Activated naive CD8-positive, alpha-beta T cell (primary cell): ENCODE data around the gene AATK.

Experiments
- H3K27ac Mint-ChIP-seq: one replicate; pipeline ENCODE4 v1.8.0; 2021; ENCODE audit warnings: mixed read lengths
- H3K27me3 Mint-ChIP-seq: one replicate; pipeline ENCODE4 v1.8.0; 2021; ENCODE audit warnings: mixed read lengths
- H3K36me3 Mint-ChIP-seq: one replicate; pipeline ENCODE4 v1.8.0; 2021; ENCODE audit warnings: mixed read lengths
- H3K4me1 Mint-ChIP-seq: one replicate; pipeline ENCODE4 v1.8.0; 2021; ENCODE audit warnings: low read depth, mixed read lengths
- H3K4me3 Mint-ChIP-seq: one replicate; pipeline ENCODE4 v1.8.0; 2021; ENCODE audit warnings: mild to moderate bottlenecking, mixed read lengths
- H3K9me3 Mint-ChIP-seq: one replicate; pipeline ENCODE4 v1.8.0; 2021; ENCODE audit warnings: low read depth, mixed read lengths

Gene AATK, protein sequence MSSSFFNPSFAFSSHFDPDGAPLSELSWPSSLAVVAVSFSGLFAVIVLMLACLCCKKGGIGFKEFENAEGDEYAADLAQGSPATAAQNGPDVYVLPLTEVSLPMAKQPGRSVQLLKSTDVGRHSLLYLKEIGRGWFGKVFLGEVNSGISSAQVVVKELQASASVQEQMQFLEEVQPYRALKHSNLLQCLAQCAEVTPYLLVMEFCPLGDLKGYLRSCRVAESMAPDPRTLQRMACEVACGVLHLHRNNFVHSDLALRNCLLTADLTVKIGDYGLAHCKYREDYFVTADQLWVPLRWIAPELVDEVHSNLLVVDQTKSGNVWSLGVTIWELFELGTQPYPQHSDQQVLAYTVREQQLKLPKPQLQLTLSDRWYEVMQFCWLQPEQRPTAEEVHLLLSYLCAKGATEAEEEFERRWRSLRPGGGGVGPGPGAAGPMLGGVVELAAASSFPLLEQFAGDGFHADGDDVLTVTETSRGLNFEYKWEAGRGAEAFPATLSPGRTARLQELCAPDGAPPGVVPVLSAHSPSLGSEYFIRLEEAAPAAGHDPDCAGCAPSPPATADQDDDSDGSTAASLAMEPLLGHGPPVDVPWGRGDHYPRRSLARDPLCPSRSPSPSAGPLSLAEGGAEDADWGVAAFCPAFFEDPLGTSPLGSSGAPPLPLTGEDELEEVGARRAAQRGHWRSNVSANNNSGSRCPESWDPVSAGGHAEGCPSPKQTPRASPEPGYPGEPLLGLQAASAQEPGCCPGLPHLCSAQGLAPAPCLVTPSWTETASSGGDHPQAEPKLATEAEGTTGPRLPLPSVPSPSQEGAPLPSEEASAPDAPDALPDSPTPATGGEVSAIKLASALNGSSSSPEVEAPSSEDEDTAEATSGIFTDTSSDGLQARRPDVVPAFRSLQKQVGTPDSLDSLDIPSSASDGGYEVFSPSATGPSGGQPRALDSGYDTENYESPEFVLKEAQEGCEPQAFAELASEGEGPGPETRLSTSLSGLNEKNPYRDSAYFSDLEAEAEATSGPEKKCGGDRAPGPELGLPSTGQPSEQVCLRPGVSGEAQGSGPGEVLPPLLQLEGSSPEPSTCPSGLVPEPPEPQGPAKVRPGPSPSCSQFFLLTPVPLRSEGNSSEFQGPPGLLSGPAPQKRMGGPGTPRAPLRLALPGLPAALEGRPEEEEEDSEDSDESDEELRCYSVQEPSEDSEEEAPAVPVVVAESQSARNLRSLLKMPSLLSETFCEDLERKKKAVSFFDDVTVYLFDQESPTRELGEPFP (N-terminal part only)

DNA sequence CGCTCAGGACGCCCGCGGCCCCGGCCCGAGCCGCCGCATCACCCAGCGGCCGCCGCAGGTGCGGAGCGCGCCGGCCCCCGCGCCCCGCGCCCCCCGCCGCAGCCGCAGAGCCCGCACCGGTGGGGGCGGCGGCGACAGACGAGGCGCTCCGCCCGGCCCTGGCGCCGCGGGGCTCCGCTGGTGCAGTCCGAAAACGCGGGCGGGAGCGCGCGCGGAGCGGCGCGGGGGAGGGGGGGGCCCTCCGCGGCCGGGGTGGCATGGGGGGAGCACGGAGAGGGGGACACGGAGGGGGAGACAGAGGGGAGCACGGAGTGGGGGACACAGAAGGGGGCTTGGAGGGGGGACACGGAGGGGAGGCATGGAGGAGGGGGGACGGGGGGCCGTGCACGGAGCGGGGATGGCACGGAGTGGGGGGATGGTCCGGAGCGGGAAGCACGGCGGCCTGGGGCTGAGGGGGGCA is at the start of gene AATK:
Gene AATK, minus strand, starts transcription at position 189 of the 460 bp plus-strand sequence. CDS start 229 bp downstream, outside the sequence.
- Mint-ChIP-seq H3K27ac (no peak within 1 kb of the TSS), H3K4me3 (no peak within 1 kb of the TSS), H3K9me3 (no peaks in the 10 kb centered on the region), H3K36me3 (no peaks in the 10 kb centered on the region), H3K27me3 (peaks cover 3% of the 10 kb centered on the region), H3K4me1 (peaks cover 3% of the 10 kb centered on the region)

DNA sequence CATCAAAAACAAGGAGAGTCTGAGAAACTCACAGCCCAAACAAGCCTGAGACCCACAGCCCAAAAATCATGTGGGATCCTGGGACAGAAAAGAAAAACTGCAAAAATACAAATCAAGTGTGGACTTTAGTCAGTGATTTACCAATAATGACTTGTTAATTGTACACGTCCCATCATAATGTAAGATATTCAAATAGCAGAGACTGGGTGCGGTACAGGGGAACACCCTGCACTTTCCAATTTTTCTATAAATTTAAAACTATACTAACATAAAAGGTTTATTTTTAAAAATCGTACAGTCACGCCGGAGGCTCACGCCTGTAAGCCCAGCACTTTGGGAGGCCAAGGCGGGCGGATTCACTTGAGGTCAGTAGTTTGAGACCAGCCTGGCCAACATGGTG is 48.0 kb upstream of the AATK start:
- H3K4me1 Mint-ChIP-seq: no peaks in the 10 kb centered on the region

DNA sequence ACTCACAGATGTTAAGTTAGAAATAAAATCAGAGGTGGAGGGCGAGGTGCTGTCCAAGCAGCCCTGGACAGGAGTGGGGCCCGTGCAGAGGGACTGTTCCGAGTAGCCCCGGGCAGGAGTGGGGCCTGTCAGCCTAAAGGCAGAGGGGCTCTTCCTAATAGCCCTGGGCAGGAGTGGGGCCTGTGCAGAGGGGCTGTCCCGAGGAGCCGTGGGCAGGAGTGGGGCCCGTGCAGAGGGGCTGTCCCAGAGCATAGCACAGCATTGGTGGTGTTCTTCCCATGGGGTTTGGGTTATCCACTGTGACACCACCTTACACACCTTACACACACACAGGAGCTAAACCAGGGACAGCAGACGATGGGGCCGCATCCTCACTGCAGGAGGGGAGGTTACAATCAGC is 46.3 kb upstream of the AATK start:
- H3K36me3 Mint-ChIP-seq: no peaks in the 10 kb centered on the region
- H3K27me3 Mint-ChIP-seq: no peaks in the 10 kb centered on the region
- H3K27ac Mint-ChIP-seq: no peak overlapping the region
- H3K4me1 Mint-ChIP-seq: no peaks in the 10 kb centered on the region
- H3K4me3 Mint-ChIP-seq: no peak overlapping the region
- H3K9me3 Mint-ChIP-seq: no peaks in the 10 kb centered on the region

More for the DNA sequence above, 48.0 kb upstream of the AATK start:
- no peak overlapping the region for H3K27ac Mint-ChIP-seq
- no peaks in the 10 kb centered on the region for H3K9me3 Mint-ChIP-seq
- no peaks in the 10 kb centered on the region for H3K27me3 Mint-ChIP-seq
- no peaks in the 10 kb centered on the region for H3K36me3 Mint-ChIP-seq
- H3K4me3 Mint-ChIP-seq: no peak overlapping the region

DNA sequence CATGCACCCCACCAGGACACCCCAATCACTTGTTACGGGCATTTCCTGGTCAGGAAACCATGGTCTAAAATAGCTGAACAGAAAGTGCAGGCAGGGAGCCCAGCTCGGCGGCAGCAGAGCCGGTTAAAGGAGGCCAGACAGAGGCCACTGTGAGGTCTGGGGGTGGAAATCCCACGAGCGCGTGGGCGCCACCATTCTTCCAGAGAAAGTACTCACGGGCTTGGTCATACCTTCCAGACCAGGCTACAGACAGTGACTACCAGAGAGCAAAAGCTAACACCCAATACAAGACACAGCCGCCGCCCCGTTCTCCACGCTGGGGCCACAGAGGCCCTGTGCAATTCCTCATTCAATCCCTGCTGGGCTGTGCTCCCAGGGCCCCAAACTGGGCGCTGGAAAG is 44.8 kb upstream of the AATK start:
- Mint-ChIP-seq H3K4me3 (no peak overlapping the region), H3K4me1 (no peaks in the 10 kb centered on the region), H3K27me3 (no peaks in the 10 kb centered on the region), H3K36me3 (no peaks in the 10 kb centered on the region), H3K9me3 (no peaks in the 10 kb centered on the region), H3K27ac (no peak overlapping the region)

DNA sequence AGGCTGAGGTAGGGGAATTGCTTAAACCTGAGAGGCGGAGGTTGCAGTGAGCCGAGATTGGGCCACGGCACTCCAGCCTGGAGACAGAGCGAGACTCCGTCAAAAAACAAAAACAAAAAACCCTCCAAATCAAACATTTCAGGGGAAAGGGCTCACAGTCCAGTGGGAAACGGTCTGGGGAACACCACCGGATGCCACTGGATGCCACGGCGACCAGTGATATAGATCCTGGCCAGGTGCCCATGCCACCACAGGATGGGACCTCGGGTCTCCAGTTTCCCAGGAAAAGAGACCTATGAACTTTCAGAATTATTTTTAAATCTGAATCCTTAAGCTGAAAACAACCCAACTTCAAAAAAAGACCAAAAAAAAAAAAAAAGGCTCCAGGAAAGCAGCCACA is 44.4 kb upstream of the AATK start:
- no peaks in the 10 kb centered on the region for H3K4me1 Mint-ChIP-seq
- H3K27ac Mint-ChIP-seq: no peak overlapping the region

DNA sequence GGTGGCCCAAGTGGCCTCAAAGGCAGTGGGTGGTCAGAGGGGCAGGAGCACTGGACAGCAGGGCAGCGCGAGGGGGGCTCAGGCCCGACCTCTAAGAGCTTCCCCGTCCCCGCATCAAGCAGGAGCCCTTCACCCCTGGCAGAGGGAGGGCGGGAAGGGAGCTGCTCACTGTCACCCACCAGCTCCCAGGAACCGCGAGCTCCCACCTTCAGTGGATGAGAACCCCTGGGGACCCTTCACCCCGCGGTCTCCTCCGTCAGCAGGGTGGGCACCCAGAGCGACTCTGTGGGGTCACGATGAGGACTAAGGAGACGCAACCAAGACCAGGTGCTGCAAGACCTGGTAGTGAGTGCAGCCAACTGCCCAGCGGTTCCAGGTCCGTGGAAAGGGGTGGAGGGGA is 43.1 kb upstream of the AATK start:
- Mint-ChIP-seq H3K27ac (no peak overlapping the region), H3K9me3 (no peaks in the 10 kb centered on the region), H3K27me3 (no peaks in the 10 kb centered on the region), H3K4me1 (no peaks in the 10 kb centered on the region), H3K4me3 (no peak overlapping the region), H3K36me3 (no peaks in the 10 kb centered on the region)

More for the DNA sequence above, 44.4 kb upstream of the AATK start:
- no peaks in the 10 kb centered on the region for H3K9me3 Mint-ChIP-seq
- no peaks in the 10 kb centered on the region for H3K27me3 Mint-ChIP-seq
- no peaks in the 10 kb centered on the region for H3K36me3 Mint-ChIP-seq
- H3K4me3 Mint-ChIP-seq: no peak overlapping the region

DNA sequence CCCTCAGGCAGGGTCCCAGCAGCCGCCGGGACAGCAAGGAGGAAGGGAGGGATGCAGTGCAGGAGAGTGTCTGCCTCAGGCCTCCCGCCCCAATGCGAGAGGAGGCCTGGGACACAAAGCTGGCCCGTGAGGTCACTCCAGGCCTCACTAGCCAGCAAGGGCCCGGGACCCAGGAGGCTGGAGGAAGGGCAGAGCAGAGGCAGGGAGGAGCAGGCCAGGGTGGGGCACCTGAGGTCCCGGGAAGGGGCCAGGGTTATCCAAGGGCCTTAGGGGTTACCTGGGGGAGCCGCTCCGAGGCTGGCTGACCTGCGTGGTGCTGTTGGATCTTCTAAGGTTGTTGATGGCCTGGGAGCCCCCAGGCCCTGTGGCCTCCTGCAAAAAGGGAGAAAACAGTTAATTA is 42.6 kb upstream of the AATK start:
- H3K36me3 Mint-ChIP-seq: no peaks in the 10 kb centered on the region

DNA sequence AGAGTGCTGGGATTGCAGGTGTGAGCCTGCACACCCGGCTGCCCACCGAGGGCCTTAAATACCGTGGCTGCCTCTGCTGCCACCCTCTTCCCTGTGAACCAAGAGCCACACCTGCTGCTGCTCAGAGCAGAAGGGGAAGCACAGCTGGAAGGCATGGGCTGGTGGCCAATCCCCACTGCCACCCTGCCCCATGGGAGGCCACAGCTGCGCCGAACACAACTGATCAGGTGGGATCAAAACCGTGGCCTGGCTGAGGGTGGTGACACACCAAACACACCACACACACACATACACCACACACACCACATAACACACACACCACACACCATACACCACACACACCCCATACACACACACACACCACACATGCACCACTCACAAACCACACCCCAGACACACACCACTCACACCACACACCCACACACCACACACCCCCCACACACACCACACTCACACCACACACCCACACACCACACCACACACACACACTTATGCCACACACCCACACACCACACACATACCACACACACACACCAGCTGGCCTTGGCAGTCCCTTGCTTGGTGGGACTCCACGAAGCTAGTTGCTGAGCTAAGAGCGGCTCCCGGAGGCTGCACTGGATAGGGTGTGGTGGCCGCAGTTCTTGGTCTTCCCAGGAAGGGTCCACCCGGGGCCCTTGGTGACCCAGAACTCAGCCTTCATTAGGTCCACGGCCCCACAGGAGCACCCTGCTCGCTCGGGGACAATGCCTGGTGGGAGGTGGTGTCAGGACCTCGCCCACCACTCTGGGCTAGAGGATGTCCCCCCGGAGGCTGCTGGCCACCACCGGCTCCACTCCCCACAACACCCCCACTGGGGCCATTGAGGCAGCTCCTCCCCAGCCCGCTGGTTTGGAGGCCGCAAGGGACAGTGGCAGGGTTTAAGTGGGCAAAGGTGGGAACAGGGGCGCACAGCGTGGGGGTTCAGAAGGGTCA is 41.9 kb upstream of the AATK start:
- no peaks in the 10 kb centered on the region for H3K9me3 Mint-ChIP-seq
- no peaks in the 10 kb centered on the region for H3K36me3 Mint-ChIP-seq
- no peaks in the 10 kb centered on the region for H3K4me1 Mint-ChIP-seq
- H3K27ac Mint-ChIP-seq: no peak overlapping the region
- H3K27me3 Mint-ChIP-seq: no peaks in the 10 kb centered on the region
- no peak overlapping the region for H3K4me3 Mint-ChIP-seq

More for the DNA sequence above, 42.6 kb upstream of the AATK start:
- H3K4me1 Mint-ChIP-seq: no peaks in the 10 kb centered on the region
- no peak overlapping the region for H3K4me3 Mint-ChIP-seq
- H3K27ac Mint-ChIP-seq: no peak overlapping the region
- no peaks in the 10 kb centered on the region for H3K9me3 Mint-ChIP-seq
- no peaks in the 10 kb centered on the region for H3K27me3 Mint-ChIP-seq

DNA sequence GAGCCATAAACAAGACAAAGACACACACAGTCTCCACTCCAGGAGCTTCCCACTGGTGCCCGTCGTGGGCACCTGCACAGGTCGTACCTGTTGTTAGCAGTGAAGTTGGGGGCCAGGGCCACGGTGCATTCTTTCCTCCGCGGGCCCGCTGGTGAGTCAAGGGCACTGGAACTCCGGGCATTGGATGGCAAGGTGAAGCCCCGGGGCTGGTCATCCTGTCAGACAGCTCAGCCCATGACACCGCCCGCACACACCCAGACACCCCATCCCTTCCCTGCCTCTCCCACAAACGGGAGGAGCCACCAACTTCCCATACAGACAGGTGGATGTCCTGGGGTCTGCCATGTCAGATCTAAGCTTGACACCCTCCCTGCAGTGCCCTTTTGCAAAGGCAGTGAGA is 40.6 kb upstream of the AATK start:
- Mint-ChIP-seq H3K4me3 (no peak overlapping the region), H3K36me3 (no peaks in the 10 kb centered on the region), H3K9me3 (no peaks in the 10 kb centered on the region), H3K4me1 (no peaks in the 10 kb centered on the region), H3K27ac (no peak overlapping the region), H3K27me3 (no peaks in the 10 kb centered on the region)

DNA sequence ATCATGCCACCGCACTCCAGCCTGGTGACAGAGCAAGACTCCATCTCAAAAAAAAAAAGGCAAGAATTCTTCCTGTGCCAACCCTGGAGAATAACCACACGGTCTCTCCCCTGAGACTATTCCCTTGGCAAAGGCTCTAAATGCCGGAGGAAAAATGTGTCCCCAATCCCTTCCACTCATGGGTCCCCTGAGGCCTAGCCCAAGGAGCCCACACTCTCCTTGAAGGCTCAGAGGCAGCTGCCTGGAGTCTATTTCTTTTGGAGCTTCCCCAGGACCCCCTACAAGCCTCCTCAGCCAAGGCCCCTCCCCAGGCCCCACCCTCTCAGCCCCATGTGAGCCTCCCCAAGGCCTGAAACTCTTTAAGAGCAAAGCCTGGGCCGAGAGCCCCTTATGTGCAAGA is 40.1 kb upstream of the AATK start:
- H3K27me3 Mint-ChIP-seq: no peaks in the 10 kb centered on the region
- H3K4me1 Mint-ChIP-seq: no peaks in the 10 kb centered on the region
- H3K4me3 Mint-ChIP-seq: no peak overlapping the region
- no peaks in the 10 kb centered on the region for H3K9me3 Mint-ChIP-seq
- H3K36me3 Mint-ChIP-seq: no peaks in the 10 kb centered on the region
- H3K27ac Mint-ChIP-seq: no peak overlapping the region

DNA sequence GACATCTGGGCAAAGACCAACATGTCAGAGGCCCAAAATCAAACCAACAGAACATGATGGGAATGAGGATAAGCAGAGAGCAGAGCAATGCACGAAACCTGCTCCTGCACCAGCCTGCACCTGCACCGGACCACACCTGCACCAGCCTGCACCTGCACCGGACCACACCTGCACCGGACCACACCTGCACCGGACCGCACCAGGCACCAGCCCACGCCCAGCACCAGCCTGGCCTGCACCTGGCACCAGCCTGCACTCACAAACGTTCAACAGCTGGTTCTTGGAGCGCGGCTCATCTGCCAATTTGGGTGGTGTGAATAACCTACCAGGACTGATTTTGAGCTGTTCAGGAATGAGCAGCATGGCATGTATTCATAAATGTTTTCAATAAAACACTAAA is 38.6 kb upstream of the AATK start:
- Mint-ChIP-seq H3K36me3 (no peaks in the 10 kb centered on the region), H3K27ac (no peak overlapping the region), H3K4me3 (no peak overlapping the region), H3K27me3 (no peaks in the 10 kb centered on the region), H3K4me1 (no peaks in the 10 kb centered on the region), H3K9me3 (no peaks in the 10 kb centered on the region)

DNA sequence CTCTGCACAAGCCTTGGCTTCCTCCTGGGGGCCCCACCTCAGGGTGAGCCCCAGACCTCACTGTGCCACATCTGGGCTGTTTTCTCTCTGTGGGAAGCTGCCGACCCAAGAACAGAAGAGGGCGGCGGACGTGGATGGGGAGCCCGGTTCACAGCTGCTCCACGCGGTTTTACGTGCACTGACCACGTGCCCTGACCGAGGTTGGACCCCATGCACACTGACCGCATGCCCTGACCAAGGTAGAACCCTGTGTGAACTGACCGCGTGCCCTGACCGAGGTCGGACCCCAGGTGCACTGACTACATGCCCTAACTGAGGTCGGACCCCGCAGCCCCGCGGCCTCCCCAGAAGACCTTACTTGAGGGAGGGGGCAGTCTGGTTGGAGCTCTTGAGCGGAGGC is 37.1 kb upstream of the AATK start:
- no peaks in the 10 kb centered on the region for H3K36me3 Mint-ChIP-seq
- no peaks in the 10 kb centered on the region for H3K27me3 Mint-ChIP-seq
- H3K9me3 Mint-ChIP-seq: no peaks in the 10 kb centered on the region
- H3K27ac Mint-ChIP-seq: no peak overlapping the region
- no peaks in the 10 kb centered on the region for H3K4me1 Mint-ChIP-seq
- H3K4me3 Mint-ChIP-seq: no peak overlapping the region

DNA sequence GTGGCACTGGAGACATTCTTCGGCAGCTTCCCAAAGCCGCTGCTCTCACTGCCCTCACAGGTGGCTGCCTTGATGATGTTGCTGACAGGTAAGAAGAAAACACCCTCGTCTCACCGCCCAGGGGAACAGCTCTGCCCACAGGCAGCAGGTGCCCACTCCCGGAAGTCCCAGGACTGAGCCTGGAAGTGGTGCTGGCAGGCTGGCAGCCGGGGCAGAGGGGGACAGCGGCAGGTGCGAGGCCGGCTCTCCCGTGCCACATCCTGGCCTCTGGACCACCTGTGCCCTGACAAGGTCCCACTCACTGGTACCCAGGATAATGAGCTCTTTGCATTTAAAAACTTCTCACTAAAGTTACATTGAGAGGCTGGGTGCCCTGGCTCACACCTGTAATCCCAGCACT is 36.3 kb upstream of the AATK start:
- Mint-ChIP-seq H3K4me1 (no peaks in the 10 kb centered on the region), H3K9me3 (no peaks in the 10 kb centered on the region), H3K4me3 (no peak overlapping the region), H3K27ac (no peak overlapping the region), H3K27me3 (no peaks in the 10 kb centered on the region), H3K36me3 (no peaks in the 10 kb centered on the region)
